HCEC 1CT (cell line): ENCODE results near the gene PCGF2.
A peak's percentile ranks its signal among the peaks of the same experiment; 100 is the strongest.
"Not testable (repeated sequence)": the region's sequence is repeated elsewhere in the genome, so short reads cannot be mapped to it uniquely, and the experiment has no call there.

Experiments used
- DNase-seq: peaks from one replicate; pipeline ENCODE4 v3.0.0-alpha.2; 2017

Gene PCGF2

GRCh38 chr17:38733982-38734973 is 13.9 kb downstream of the PCGF2 start:
- no peak for DNase-seq

- DNase-seq = no peak
These were observed 14.7 kb downstream of the PCGF2 start for GRCh38 chr17:38733282-38733981.

- no peak for DNase-seq
These were observed 15.5 kb downstream of the PCGF2 start for GRCh38 chr17:38732376-38733281.

GRCh38 chr17:38731526-38732294 is 16.4 kb downstream of the PCGF2 start:
- DNase-seq = no peak

- DNase-seq = peak; percentile 63
These were observed 17.4 kb downstream of the PCGF2 start for GRCh38 chr17:38730526-38731379.

GRCh38 chr17:38729886-38730525 is 18.1 kb downstream of the PCGF2 start, which contains the start of gene CISD3:
Gene CISD3, plus strand, starts transcription at chr17:38730341. Its CDS starts 18 bp downstream, at chr17:38730359.
- peak; percentile 85 for DNase-seq

- no peak for DNase-seq
These were observed 18.7 kb downstream of the PCGF2 start for GRCh38 chr17:38729368-38729885.

- no peak for DNase-seq
These were observed 19.8 kb downstream of the PCGF2 start for GRCh38 chr17:38728290-38728831.

GRCh38 chr17:38727736-38728135 is 20.4 kb downstream of the PCGF2 start:
- no peak for DNase-seq

- DNase-seq = not testable (repeated sequence)
These were observed 22.0 kb downstream of the PCGF2 start for GRCh38 chr17:38726145-38726544.

- no peak for DNase-seq
These were observed 23.1 kb downstream of the PCGF2 start for GRCh38 chr17:38725066-38725465.

- DNase-seq = no peak
These were observed 23.7 kb downstream of the PCGF2 start for GRCh38 chr17:38724337-38724988.

GRCh38 chr17:38721802-38722201 is 26.3 kb downstream of the PCGF2 start:
- DNase-seq = no peak

GRCh38 chr17:38720941-38721340 is 27.2 kb downstream of the PCGF2 start:
- no peak for DNase-seq

GRCh38 chr17:38719943-38720641 is 28.0 kb downstream of the PCGF2 start:
- no peak for DNase-seq

- no peak for DNase-seq
These were observed 28.7 kb downstream of the PCGF2 start for GRCh38 chr17:38719289-38719942.

- DNase-seq = no peak
These were observed 30.9 kb downstream of the PCGF2 start for GRCh38 chr17:38717139-38717745.
